HS-27A (cell line): ENCODE measurements around the gene KIF19.
"Not testable (repeated sequence)": the region's sequence is repeated elsewhere in the genome, so short reads cannot be mapped to it uniquely, and the experiment has no call there.

Experiments used
- DNase-seq: peaks from one replicate; pipeline ENCODE4 v3.0.0-alpha.2; 2012; ENCODE audit warnings: low read depth, missing footprints

Gene KIF19

GRCh38 chr17:74390680-74391653 lies 64.9 kb downstream of the KIF19 start:
- no peak for DNase-seq

GRCh38 chr17:74391771-74392170 lies 65.7 kb downstream of the KIF19 start:
- no peak for DNase-seq

- no peak for DNase-seq
These were observed 66.8 kb downstream of the KIF19 start for GRCh38 chr17:74392848-74393247.

- no peak for DNase-seq
These were observed 67.4 kb downstream of the KIF19 start for GRCh38 chr17:74393346-74393942.

GRCh38 chr17:74394275-74394950 lies 68.4 kb downstream of the KIF19 start:
- DNase-seq = no peak

- DNase-seq = no peak
These were observed 69.0 kb downstream of the KIF19 start for GRCh38 chr17:74394977-74395376.

GRCh38 chr17:74396567-74396966 lies 70.5 kb downstream of the KIF19 start:
- DNase-seq = no peak

- DNase-seq = no peak
These were observed 76.0 kb downstream of the KIF19 start for GRCh38 chr17:74402048-74402447.

- no peak for DNase-seq
These were observed 77.6 kb downstream of the KIF19 start for GRCh38 chr17:74403512-74404137.

- no peak for DNase-seq
These were observed 78.2 kb downstream of the KIF19 start for GRCh38 chr17:74404218-74404617.

- DNase-seq = no peak
These were observed 78.8 kb downstream of the KIF19 start for GRCh38 chr17:74404789-74405188.

- DNase-seq = not testable (repeated sequence)
These were observed 79.3 kb downstream of the KIF19 start for GRCh38 chr17:74405311-74405710.
